ENCODE results near the gene CFAP46.

DNA sequence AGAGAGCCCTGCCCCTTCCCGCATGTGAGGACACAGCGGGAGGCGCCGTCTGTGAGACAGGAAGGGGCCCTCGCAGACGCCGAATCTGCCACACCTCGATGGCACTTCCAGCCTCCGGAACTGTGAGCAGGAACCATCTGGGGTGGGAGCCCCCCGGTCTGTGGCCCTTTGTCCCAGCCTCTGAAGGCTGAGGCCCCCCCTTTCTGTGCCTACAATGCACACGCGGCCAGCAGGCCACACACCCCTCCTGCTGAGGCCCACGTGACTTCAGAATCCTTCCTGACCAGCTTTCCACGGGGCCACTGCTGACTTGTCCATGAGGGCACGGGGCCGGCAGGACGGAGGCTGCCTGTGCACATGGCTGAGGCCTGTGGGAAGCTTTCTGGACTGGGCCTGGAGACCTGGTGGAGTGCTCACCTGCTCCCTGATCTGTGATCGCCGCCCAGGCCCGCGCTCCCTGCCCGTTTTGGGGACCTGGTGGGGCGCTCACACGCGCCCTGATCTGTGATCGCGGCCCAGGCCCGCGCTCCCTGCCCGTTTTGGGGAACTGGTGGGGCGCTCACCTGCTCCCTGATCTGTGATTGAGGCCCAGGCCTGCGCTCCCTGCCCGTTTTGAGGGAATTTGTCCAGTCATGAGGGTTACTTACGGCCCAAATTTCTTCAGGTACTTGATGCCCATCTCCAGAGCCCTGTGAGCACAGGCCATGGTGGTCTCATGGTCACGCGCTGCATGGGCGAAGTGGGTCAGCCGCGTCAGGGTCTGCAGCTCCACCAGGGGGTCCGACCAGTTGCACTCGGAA, 34.3 kb downstream of the CFAP46 start:
- TF ChIP-seq GATA2 (IDR thresholded peaks at IDR 0.05; ENCODE audit: low read depth, low read length) = no peak
- no peak for TF ChIP-seq GATA3 (IDR thresholded peaks at IDR 0.05; ENCODE audit: low read depth, low read length)

Data from SH-SY5Y (cell line).